CD4-positive, alpha-beta T cell treated with Interleukin-1 beta for 1 hour (primary cell): Measurements from ENCODE around the gene KRTAP20-4.

Experiments
- DNase-seq, 2 donors: peaks; one replicate each; pipeline ENCODE4 v3.0.0-alpha.2; 2020 to 2022

Gene KRTAP20-4

GRCh38 chr21:30620522-30620921, at the start of gene KRTAP20-4:
Gene KRTAP20-4, plus strand, starts transcription at chr21:30620627.
- no peak for DNase-seq

- DNase-seq: no peak
Measured at GRCh38 chr21:30577766-30578165, 42.7 kb upstream of the KRTAP20-4 start.

GRCh38 chr21:30579346-30579745, 41.1 kb upstream of the KRTAP20-4 start:
- no peak for DNase-seq

GRCh38 chr21:30580132-30580531, 40.3 kb upstream of the KRTAP20-4 start:
- DNase-seq: no peak

GRCh38 chr21:30582870-30583269, 37.6 kb upstream of the KRTAP20-4 start:
- DNase-seq: no peak

- no peak for DNase-seq
Measured at GRCh38 chr21:30590297-30590696, 30.1 kb upstream of the KRTAP20-4 start, which contains the start of gene KRTAP22-2. Gene KRTAP22-2, minus strand, starts transcription at chr21:30590397.

- DNase-seq: no peak
Measured at GRCh38 chr21:30592140-30592539, 28.3 kb upstream of the KRTAP20-4 start, which contains the start of gene KRTAP6-3. Gene KRTAP6-3, plus strand, starts transcription at chr21:30592440. Its CDS starts 6 bp downstream, at chr21:30592446.

- no peak for DNase-seq
Measured at GRCh38 chr21:30598802-30599201, 21.6 kb upstream of the KRTAP20-4 start, which contains the start of gene KRTAP6-2. Gene KRTAP6-2, minus strand, starts transcription at chr21:30598902. Its CDS starts 28 bp downstream, at chr21:30598874.

- DNase-seq: no peak
Measured at GRCh38 chr21:30600787-30601186, 19.6 kb upstream of the KRTAP20-4 start, which contains the start of gene KRTAP22-1. Gene KRTAP22-1, plus strand, starts transcription at chr21:30601087.

- no peak for DNase-seq
Measured at GRCh38 chr21:30605968-30606367, 14.5 kb upstream of the KRTAP20-4 start.

- DNase-seq: no peak
Measured at GRCh38 chr21:30612132-30612531, 8.3 kb upstream of the KRTAP20-4 start.

- no peak for DNase-seq
Measured at GRCh38 chr21:30613836-30614235, 6.6 kb upstream of the KRTAP20-4 start, which contains the start of gene KRTAP6-1. Gene KRTAP6-1, minus strand, starts transcription at chr21:30613930. Its CDS starts 26 bp downstream, at chr21:30613904.

GRCh38 chr21:30615199-30615598, 5.2 kb upstream of the KRTAP20-4 start:
- DNase-seq: no peak

- DNase-seq: no peak
Measured at GRCh38 chr21:30616125-30616524, 4.3 kb upstream of the KRTAP20-4 start, which contains the start of gene KRTAP20-1. Gene KRTAP20-1, plus strand, starts transcription at chr21:30616425. Its CDS starts 30 bp downstream, at chr21:30616455.

- no peak for DNase-seq
Measured at GRCh38 chr21:30620080-30620479, 347 bp upstream of the KRTAP20-4 start.

- no peak for DNase-seq
Measured at GRCh38 chr21:30623362-30623761, 2.9 kb downstream of the KRTAP20-4 start.

GRCh38 chr21:30625449-30626165, 5.2 kb downstream of the KRTAP20-4 start:
- DNase-seq: no peak

GRCh38 chr21:30628109-30628508, 7.7 kb downstream of the KRTAP20-4 start:
- DNase-seq: no peak

- DNase-seq: no peak
Measured at GRCh38 chr21:30629200-30629599, 8.8 kb downstream of the KRTAP20-4 start.

GRCh38 chr21:30634906-30635305, 14.5 kb downstream of the KRTAP20-4 start, which contains the start of gene KRTAP20-2:
Gene KRTAP20-2, plus strand, starts transcription at chr21:30635206. Its CDS starts 58 bp downstream, at chr21:30635264.
- DNase-seq: no peak

- no peak for DNase-seq
Measured at GRCh38 chr21:30638686-30639085, 18.3 kb downstream of the KRTAP20-4 start.

GRCh38 chr21:30642564-30642963, 22.1 kb downstream of the KRTAP20-4 start, which contains the start of gene KRTAP20-3:
Gene KRTAP20-3, plus strand, starts transcription at chr21:30642864.
- DNase-seq: no peak

GRCh38 chr21:30646904-30647414, 26.5 kb downstream of the KRTAP20-4 start:
- no peak for DNase-seq

GRCh38 chr21:30652891-30653290, 32.5 kb downstream of the KRTAP20-4 start:
- DNase-seq: no peak
